PC-3 (cell line): ENCODE results near the gene PRKAR2B. TPM values are rescaled to one million over a fixed set of nuclear protein-coding genes. Genes with fewer than 3 reads are reported as not detected.

Experiments
- ATAC-seq: fragments of 200-7000 bp; cut with Tn5 transposase; 2 replicates; pipeline ENCODE4 v1.9.1; 2020; ENCODE audit warnings: mild to moderate bottlenecking, moderate library complexity
- BruUV-seq: library from RNA; stranded (reverse); fragments of 400-500 nt; replicated peaks from 2 replicates; lab custom pipeline; 2021; lab: Mats Ljungman, UMichigan
- CTCF ChIA-PET: fragments of 300-600 bp; sonication (Branson Sonifier 250); formaldehyde crosslinking; loops from one replicate; lab custom pipeline; 2022; ENCODE audit warnings: antibody characterized with exemption; lab: Charles Lee
- POLR2A ChIA-PET: fragments of 300-600 bp; sonication (Branson Sonifier 250); formaldehyde crosslinking; loops from one replicate; lab custom pipeline; 2022; ENCODE audit warnings: antibody characterized with exemption; ENCODE audit not compliant: unreplicated experiment; lab: Charles Lee
- DNase-seq: peaks from one replicate; pipeline ENCODE4 v3.0.0-alpha.2; 2015
- H2AFZ ChIP-seq: fragments of 300-600 bp; sonication (generic); 2 replicates; pipeline ENCODE4 v1.6.0; 2016; ENCODE audit warnings: antibody characterized with exemption, low read length
- H3F3A ChIP-seq: fragments of 300-600 bp; sonication (generic); one replicate; pipeline ENCODE4 v1.6.0; 2017; ENCODE audit warnings: antibody characterized with exemption, low read length, control low read depth, mild to moderate bottlenecking; ENCODE audit not compliant: unreplicated experiment
- H3K27ac ChIP-seq: fragments of 300-600 bp; sonication (generic); 2 replicates; pipeline ENCODE4 v1.5.1; 2016; ENCODE audit warnings: mild to moderate bottlenecking, low read length
- H3K27me3 ChIP-seq: fragments of 300-600 bp; sonication (generic); 2 replicates; pipeline ENCODE4 v1.6.1; 2016; ENCODE audit warnings: low read length, mixed read lengths
- H3K36me3 ChIP-seq: fragments of 300-600 bp; sonication (generic); 2 replicates; pipeline ENCODE4 v1.6.1; 2016; ENCODE audit warnings: low read depth, mixed run types, low read length, mixed read lengths
- H3K4me1 ChIP-seq: fragments of 300-600 bp; sonication (generic); 2 replicates; pipeline ENCODE4 v1.5.1; 2016; ENCODE audit warnings: low read length; ENCODE audit not compliant: insufficient read depth
- H3K4me2 ChIP-seq: fragments of 300-600 bp; sonication (generic); 2 replicates; pipeline ENCODE4 v1.6.0; 2016; ENCODE audit warnings: low read length
- H3K4me3 ChIP-seq: fragments of 300-600 bp; sonication (generic); 2 replicates; pipeline ENCODE4 v1.5.1; 2016; ENCODE audit warnings: mild to moderate bottlenecking, low read length, mixed read lengths
- H3K79me2 ChIP-seq: fragments of 300-600 bp; sonication (generic); 2 replicates; pipeline ENCODE4 v1.6.1; 2017; ENCODE audit warnings: low read length, mixed read lengths
- H3K9ac ChIP-seq: fragments of 300-600 bp; sonication (generic); 2 replicates; pipeline ENCODE4 v1.6.0; 2016; ENCODE audit warnings: mild to moderate bottlenecking, low read length
- H3K9me2 ChIP-seq: fragments of 300-600 bp; sonication (generic); replicated peaks from 2 replicates; pipeline ENCODE4 v1.6.1; 2016; ENCODE audit warnings: mixed run types, low read length, mixed read lengths
- H3K9me3 ChIP-seq: fragments of 300-600 bp; sonication (generic); 2 replicates; pipeline ENCODE4 v1.6.1; 2016; ENCODE audit warnings: low read length, mixed read lengths
- H4K20me1 ChIP-seq: fragments of 300-600 bp; sonication (generic); 2 replicates; pipeline ENCODE4 v1.6.1; 2016; ENCODE audit warnings: low read length, mixed read lengths
- CTCF ChIP-seq: fragments of 300-600 bp; sonication (generic); conservative IDR thresholded peaks from 2 replicates; pipeline ENCODE4 v1.5.1; 2017; ENCODE audit warnings: antibody characterized with exemption, low read depth, mild to moderate bottlenecking, low read length
- EZH2 ChIP-seq: fragments of 300-600 bp; sonication (generic); IDR thresholded peaks from one replicate; pipeline ENCODE4 v1.6.1; 2017; ENCODE audit warnings: antibody characterized with exemption, mild to moderate bottlenecking, low read length; ENCODE audit not compliant: unreplicated experiment
- EZH2phosphoT487 ChIP-seq: fragments of 300-600 bp; sonication (generic); IDR thresholded peaks from 2 replicates; pipeline ENCODE4 v1.6.1; 2018; ENCODE audit warnings: mild to moderate bottlenecking, antibody characterized with exemption, low read length, borderline replicate concordance
- intact Hi-C: fragments of 100-400 bp; cut with micrococcal nuclease; formaldehyde crosslinking; loops from 2 replicates; pipeline ENCODE4 v1.9.0; 2023
- total RNA-seq: library from RNA; depleted of rRNA; stranded (reverse); fragments of >200 nt; gene quantifications from 2 replicates; pipeline ENCODE4 v1.2.3, GENCODE V29; 2014

The PRKAR2B gene
- total RNA-seq, 1 experiment from 2014 or later = 0.29 TPM

GRCh38 chr7:107161415-107161814 is 116.9 kb downstream of the PRKAR2B start:
- Histone ChIP-seq H2AFZ (no peak overlapping the region), H3K27me3 (no peaks in the 10 kb centered on the region), H3K36me3 (no peaks in the 10 kb centered on the region), H3K9me2 (no peaks in the 10 kb centered on the region), H3F3A (no peaks in the 10 kb centered on the region), H3K9me3 (no peaks in the 10 kb centered on the region), H4K20me1 (no peaks in the 10 kb centered on the region), H3K4me2 (no peak overlapping the region), H3K27ac (no peak overlapping the region), H3K9ac (no peak overlapping the region), H3K4me3 (no peak overlapping the region), H3K79me2 (no peaks in the 10 kb centered on the region), H3K4me1 (peaks cover 27% of the 10 kb centered on the region)
- BruUV-seq = no TSS peak
- TF ChIP-seq CTCF = no peak
- no peak for TF ChIP-seq EZH2phosphoT487
- no peak for TF ChIP-seq EZH2
- no peak for ATAC-seq
- intact Hi-C loops = loop anchor here (10.0 kb wide), 1 partner anchor 853 kb away; no protein-coding TSS in a partner anchor
- POLR2A ChIA-PET = no interaction called here
- no peak for DNase-seq
- CTCF ChIA-PET = no interaction called here

- peak; percentile 51 for ATAC-seq
- Histone ChIP-seq H3K4me1 (peaks cover 21% of the 10 kb centered on the region), H3K4me2 (peak overlapping the region; percentile 40), H3K27me3 (no peaks in the 10 kb centered on the region), H3K9ac (no peak overlapping the region), H3K9me3 (no peaks in the 10 kb centered on the region), H3K79me2 (no peaks in the 10 kb centered on the region), H3K27ac (no peak overlapping the region), H4K20me1 (no peaks in the 10 kb centered on the region), H3F3A (no peaks in the 10 kb centered on the region), H3K4me3 (no peak overlapping the region), H2AFZ (no peak overlapping the region), H3K36me3 (no peaks in the 10 kb centered on the region), H3K9me2 (no peaks in the 10 kb centered on the region)
- ChIA-PET CTCF (interaction anchor here (0.5 to 0.7 kb wide), 2 partner anchors 11 to 17 kb away, joined by 3 read pairs; no protein-coding TSS in a partner anchor), POLR2A (interaction anchor here (0.6 kb wide), 2 partner anchors 13 to 877 kb away, joined by 3 to 9 read pairs; partner anchors contain the start of gene NAMPT)
- intact Hi-C loops = loop anchor here (10.0 kb wide), 1 partner anchor 852 kb away; no protein-coding TSS in a partner anchor
- peak; percentile 22 for DNase-seq
- TF ChIP-seq EZH2phosphoT487 (no peak), CTCF (no peak), EZH2 (no peak)
- BruUV-seq = no TSS peak
Measured at GRCh38 chr7:107162475-107162874, 118.0 kb downstream of the PRKAR2B start.

- Histone ChIP-seq H3K9me2 (no peaks in the 10 kb centered on the region), H3K4me2 (peak overlapping the region; percentile 33), H3K27me3 (no peaks in the 10 kb centered on the region), H3K36me3 (no peaks in the 10 kb centered on the region), H3K4me1 (peaks cover 21% of the 10 kb centered on the region), H2AFZ (no peak overlapping the region), H3K9me3 (no peaks in the 10 kb centered on the region), H4K20me1 (no peaks in the 10 kb centered on the region), H3K4me3 (no peak overlapping the region), H3F3A (no peaks in the 10 kb centered on the region), H3K27ac (no peak overlapping the region), H3K9ac (no peak overlapping the region), H3K79me2 (no peaks in the 10 kb centered on the region)
- TF ChIP-seq EZH2 (no peak), CTCF (no peak)
- CTCF ChIA-PET = interaction anchor here (0.5 kb wide), 1 partner anchor 113 kb away, joined by 6 read pairs; no protein-coding TSS in a partner anchor
- intact Hi-C loops = loop anchor here (10.0 kb wide), 1 partner anchor 851 kb away; no protein-coding TSS in a partner anchor
- DNase-seq (peak; percentile 49), ATAC-seq (peak; percentile 3)
- POLR2A ChIA-PET = no interaction called here
- no TSS peak for BruUV-seq
Measured at GRCh38 chr7:107164092-107164491, 119.6 kb downstream of the PRKAR2B start.
